ENCODE data around the gene GPR158.

DNA sequence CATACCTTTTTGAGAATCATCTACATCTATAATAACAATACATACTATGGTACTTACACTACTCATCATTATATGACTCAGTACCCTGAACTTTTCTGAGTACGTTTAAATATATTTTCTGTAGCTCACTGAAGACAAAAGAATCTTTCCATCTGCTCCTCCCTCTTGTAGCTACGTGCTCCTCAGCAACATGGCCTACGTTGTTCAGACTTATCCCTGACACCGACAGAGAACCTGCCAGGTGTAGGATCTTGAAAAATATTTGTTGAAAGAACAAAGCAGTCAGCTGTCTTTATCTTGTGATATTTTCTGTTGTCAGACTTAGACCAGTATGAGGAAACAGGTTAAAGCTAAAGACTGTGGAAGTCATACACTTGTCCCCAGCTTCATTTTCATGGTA is 403.3 kb downstream of the GPR158 start:
- TF ChIP-seq CTCF (conservative IDR thresholded peaks at IDR 0.05; ENCODE audit: low read length) (no peak), EZH2phosphoT487 (IDR thresholded peaks at IDR 0.05; ENCODE audit: borderline replicate concordance) (no peak)
